Glutamatergic neuron (in vitro differentiated cells): Measurements from ENCODE around the gene ZNRF3. TPM values are rescaled to one million over a fixed set of nuclear protein-coding genes. Genes with fewer than 3 reads are reported as not detected.

Experiments
- DNase-seq: peaks from one replicate; pipeline ENCODE4 v3.0.0; 2022
- H3K27ac Mint-ChIP-seq: one replicate; pipeline ENCODE4 v1.8.0; 2020; ENCODE audit warnings: mild to moderate bottlenecking, mixed read lengths, inconsistent platforms; ENCODE audit not compliant: unreplicated experiment
- H3K27me3 Mint-ChIP-seq: one replicate; pipeline ENCODE4 v1.8.0; 2020; ENCODE audit warnings: mild to moderate bottlenecking, moderate library complexity, mixed read lengths, inconsistent platforms; ENCODE audit not compliant: unreplicated experiment
- H3K36me3 Mint-ChIP-seq: one replicate; pipeline ENCODE4 v1.8.0; 2020; ENCODE audit warnings: mild to moderate bottlenecking, mixed read lengths, inconsistent platforms; ENCODE audit not compliant: unreplicated experiment
- H3K4me1 Mint-ChIP-seq: one replicate; pipeline ENCODE4 v1.8.0; 2020; ENCODE audit warnings: mild to moderate bottlenecking, low read depth, mixed read lengths, inconsistent platforms; ENCODE audit not compliant: unreplicated experiment
- H3K4me3 Mint-ChIP-seq: one replicate; pipeline ENCODE4 v1.8.0; 2020; ENCODE audit warnings: mild to moderate bottlenecking, mixed read lengths, inconsistent platforms; ENCODE audit not compliant: unreplicated experiment
- H3K9me3 Mint-ChIP-seq: one replicate; pipeline ENCODE4 v1.8.0; 2020; ENCODE audit warnings: mild to moderate bottlenecking, moderate library complexity, mixed read lengths, inconsistent platforms; ENCODE audit not compliant: unreplicated experiment
- CTCF ChIP-seq: fragments of 200-600 bp; sonication (generic); IDR thresholded peaks from one replicate; pipeline ENCODE4 v1.5.0; 2021; ENCODE audit not compliant: partially characterized antibody, unreplicated experiment
- total RNA-seq: library from RNA; stranded (reverse); fragmentation: NEBNext Ultra II Directional; extraction: Animal tissue kit (Norgen Biotek cat#: 25700); gene quantifications from one replicate; pipeline ENCODE4 v1.2.1, GENCODE V29; 2021; ENCODE audit not compliant: unreplicated experiment

Gene ZNRF3
- total RNA-seq, 1 donor from 2014 or later, result 8.3 TPM

GRCh38 chr22:29023172-29023796 is 139.9 kb downstream of the ZNRF3 start:
- Mint-ChIP-seq H3K36me3 (peaks cover 4% of the 10 kb centered on the region), H3K27me3 (no peaks in the 10 kb centered on the region), H3K4me3 (no peak overlapping the region), H3K9me3 (peaks cover 2% of the 10 kb centered on the region), H3K27ac (no peak overlapping the region), H3K4me1 (peaks cover 4% of the 10 kb centered on the region)
- DNase-seq, result no peak
- no peak for TF ChIP-seq CTCF

- TF ChIP-seq CTCF, result no peak
- Mint-ChIP-seq H3K4me1 (peaks cover 24% of the 10 kb centered on the region), H3K27me3 (no peaks in the 10 kb centered on the region), H3K4me3 (no peak overlapping the region), H3K27ac (no peak overlapping the region), H3K36me3 (no peaks in the 10 kb centered on the region), H3K9me3 (no peaks in the 10 kb centered on the region)
- no peak for DNase-seq
These were observed 143.2 kb downstream of the ZNRF3 start for GRCh38 chr22:29026579-29026978.

GRCh38 chr22:29028468-29028867 is 145.1 kb downstream of the ZNRF3 start:
- Mint-ChIP-seq H3K27ac (no peak overlapping the region), H3K27me3 (no peaks in the 10 kb centered on the region), H3K9me3 (peaks cover 2% of the 10 kb centered on the region), H3K4me1 (peaks cover 24% of the 10 kb centered on the region), H3K36me3 (no peaks in the 10 kb centered on the region), H3K4me3 (no peak overlapping the region)
- DNase-seq, result no peak
- no peak for TF ChIP-seq CTCF

- Mint-ChIP-seq H3K27ac (no peak overlapping the region), H3K4me1 (peaks cover 24% of the 10 kb centered on the region), H3K9me3 (peaks cover 2% of the 10 kb centered on the region), H3K36me3 (no peaks in the 10 kb centered on the region), H3K27me3 (no peaks in the 10 kb centered on the region), H3K4me3 (no peak overlapping the region)
- no peak for DNase-seq
- TF ChIP-seq CTCF, result no peak
These were observed 146.0 kb downstream of the ZNRF3 start for GRCh38 chr22:29029202-29030000.

GRCh38 chr22:29030016-29030617 is 146.7 kb downstream of the ZNRF3 start:
- TF ChIP-seq CTCF, result no peak
- peaks cover 24% of the 10 kb centered on the region for H3K4me1 Mint-ChIP-seq
- H3K4me3 Mint-ChIP-seq, result peak overlapping the region; percentile 61
- no peaks in the 10 kb centered on the region for H3K36me3 Mint-ChIP-seq
- no peak for DNase-seq
- H3K9me3 Mint-ChIP-seq, result peaks cover 2% of the 10 kb centered on the region
- H3K27ac Mint-ChIP-seq, result no peak overlapping the region
- peaks cover 2% of the 10 kb centered on the region for H3K27me3 Mint-ChIP-seq
